Uterus (tissue), 4 donors: ENCODE results near the gene PICK1. TPM values are rescaled to one million over a fixed set of nuclear protein-coding genes. Genes with fewer than 3 reads are reported as not detected.

Experiments used
- DNase-seq, 2 donors: peaks; one replicate each; pipeline ENCODE4 v3.0.0-alpha.2; 2019 to 2020
- H3K27ac ChIP-seq, 2 donors: fragments of 200-600 bp; sonication (generic); 1 replicate in 1 of 2; 2 replicates in 1 of 2; pipeline ENCODE4 v1.5.1; 2016 to 2018
- H3K27me3 ChIP-seq, 2 donors: fragments of 200-600 bp; sonication (generic); one replicate each; pipeline ENCODE4 v1.5.1; 2018 to 2019; ENCODE audit warnings: control low read depth in 1 of 2
- H3K36me3 ChIP-seq, 2 donors: fragments of 200-600 bp; sonication (generic); one replicate each; pipeline ENCODE4 v1.5.1; 2019; ENCODE audit warnings: control low read depth in 1 of 2
- H3K4me1 ChIP-seq, 2 donors: fragments of 200-600 bp; sonication (generic); one replicate each; pipeline ENCODE4 v1.5.1; 2018 to 2019; ENCODE audit warnings: control low read depth in 1 of 2
- H3K4me3 ChIP-seq, 2 donors: fragments of 200-600 bp; sonication (generic); 1 replicate in 1 of 2; 2 replicates in 1 of 2; pipeline ENCODE4 v1.5.1; 2018 to 2019; ENCODE audit warnings: mild to moderate bottlenecking in 1 of 2
- H3K9me3 ChIP-seq, 2 donors: fragments of 200-600 bp; sonication (generic); one replicate each; pipeline ENCODE4 v1.5.1; 2019; ENCODE audit warnings: control low read depth in 1 of 2
- CTCF ChIP-seq, 4 experiments: fragments of 200-600 bp in 2 of 4; fragments of 450-650 bp in 2 of 4; sonication (generic) in 2 of 4; IDR thresholded peaks; one replicate each; pipeline ENCODE4 v1.5.1; 2016 to 2019; ENCODE audit warnings: antibody characterized with exemption in 4 of 4, mild to moderate bottlenecking in 2 of 4, moderate library complexity in 1 of 4
- POLR2A ChIP-seq, 2 donors: fragments of 450-650 bp; IDR thresholded peaks; one replicate each; pipeline ENCODE4 v1.6.1; 2016; ENCODE audit warnings: antibody characterized with exemption in 2 of 2, mild to moderate bottlenecking in 1 of 2, moderate library complexity in 1 of 2
- intact Hi-C: fragments of 100-400 bp; cut with DNase I; formaldehyde crosslinking; loops from one replicate; pipeline ENCODE4 v1.15.1; 2023; ENCODE audit warnings: low total_unique reads
- total RNA-seq, 4 donors: library from RNA; depleted of rRNA in 3 of 4; stranded (reverse); fragments of >200 nt in 3 of 4; gene quantifications; one replicate each; pipeline versions ENCODE4 v1.1.0 to v1.2.4, GENCODE V29; 2014 to 2023
- donor health status: DM: yes; HTN: yes; CAD: no.

PICK1 gene
- total RNA-seq, 4 donors from 2014 or later: 2.9 to 38.7 (median 29.2) TPM

- H3K36me3 ChIP-seq: no peaks in the 10 kb centered on the region
- H3K9me3 ChIP-seq: no peaks in the 10 kb centered on the region
- no peak for DNase-seq
- H3K4me1 ChIP-seq: peaks cover 0 to under 1% of the 10 kb centered on the region in 2 donors
- no peak overlapping the region for H3K27ac ChIP-seq
- no peak overlapping the region for H3K4me3 ChIP-seq
- TF ChIP-seq POLR2A (IDR thresholded peaks at IDR 0.05) (no peak), CTCF (IDR thresholded peaks at IDR 0.05) (no peak)
- H3K27me3 ChIP-seq: no peaks in the 10 kb centered on the region
- intact Hi-C loops: no loop called here
Measured at GRCh38 chr22:38021206-38021605, 36.0 kb upstream of the PICK1 start.

GRCh38 chr22:38023045-38023444, 34.2 kb upstream of the PICK1 start:
- H3K27ac ChIP-seq: no peak overlapping the region
- no peaks in the 10 kb centered on the region for H3K9me3 ChIP-seq
- H3K4me3 ChIP-seq: no peak overlapping the region
- no peak for DNase-seq
- intact Hi-C loops: no loop called here
- H3K36me3 ChIP-seq: no peaks in the 10 kb centered on the region
- no peaks in the 10 kb centered on the region for H3K4me1 ChIP-seq
- H3K27me3 ChIP-seq: no peaks in the 10 kb centered on the region
- TF ChIP-seq CTCF (IDR thresholded peaks at IDR 0.05) (no peak), POLR2A (IDR thresholded peaks at IDR 0.05) (no peak)

GRCh38 chr22:38025514-38025913, 31.7 kb upstream of the PICK1 start:
- Histone ChIP-seq H3K27ac (no peak overlapping the region), H3K36me3 (no peaks in the 10 kb centered on the region), H3K9me3 (no peaks in the 10 kb centered on the region), H3K4me1 (no peaks in the 10 kb centered on the region), H3K27me3 (no peaks in the 10 kb centered on the region), H3K4me3 (no peak overlapping the region)
- TF ChIP-seq CTCF (IDR thresholded peaks at IDR 0.05) (no peak), POLR2A (IDR thresholded peaks at IDR 0.05) (no peak)
- DNase-seq: no peak
- intact Hi-C loops: no loop called here

- no peaks in the 10 kb centered on the region for H3K36me3 ChIP-seq
- DNase-seq: no peak
- H3K27ac ChIP-seq: no peak overlapping the region
- H3K27me3 ChIP-seq: no peaks in the 10 kb centered on the region
- TF ChIP-seq CTCF (IDR thresholded peaks at IDR 0.05) (no peak), POLR2A (IDR thresholded peaks at IDR 0.05) (no peak)
- H3K4me3 ChIP-seq: no peak overlapping the region
- intact Hi-C loops: no loop called here
- no peaks in the 10 kb centered on the region for H3K9me3 ChIP-seq
- no peaks in the 10 kb centered on the region for H3K4me1 ChIP-seq
Measured at GRCh38 chr22:38026130-38027111, 30.8 kb upstream of the PICK1 start.

GRCh38 chr22:38027487-38027886, 29.7 kb upstream of the PICK1 start:
- Histone ChIP-seq H3K9me3 (no peaks in the 10 kb centered on the region), H3K4me1 (no peaks in the 10 kb centered on the region), H3K36me3 (no peaks in the 10 kb centered on the region), H3K27ac (no peak overlapping the region), H3K4me3 (no peak overlapping the region), H3K27me3 (no peaks in the 10 kb centered on the region)
- DNase-seq: no peak
- intact Hi-C loops: no loop called here
- TF ChIP-seq POLR2A (IDR thresholded peaks at IDR 0.05) (no peak), CTCF (IDR thresholded peaks at IDR 0.05) (no peak)
